Hepatocyte (in vitro differentiated cells): Measurements from ENCODE around the gene STKLD1.
"Not testable (repeated sequence)": the region's sequence is repeated elsewhere in the genome, so short reads cannot be mapped to it uniquely, and the experiment has no call there.

Experiments
- EZH2 ChIP-seq: fragments of 200-600 bp; sonication (generic); IDR thresholded peaks from 2 replicates; pipeline ENCODE4 v1.6.1; 2016; ENCODE audit warnings: antibody characterized with exemption, mild to moderate bottlenecking, borderline replicate concordance
- TF ChIP-seq, protein P1 (sequence below): fragments of 200-600 bp; sonication (generic); IDR thresholded peaks from 2 replicates; pipeline ENCODE4 v1.5.1; 2016; ENCODE audit warnings: antibody characterized with exemption, mild to moderate bottlenecking; ENCODE audit not compliant: poor library complexity

- TF ChIP-seq, protein P1, sequence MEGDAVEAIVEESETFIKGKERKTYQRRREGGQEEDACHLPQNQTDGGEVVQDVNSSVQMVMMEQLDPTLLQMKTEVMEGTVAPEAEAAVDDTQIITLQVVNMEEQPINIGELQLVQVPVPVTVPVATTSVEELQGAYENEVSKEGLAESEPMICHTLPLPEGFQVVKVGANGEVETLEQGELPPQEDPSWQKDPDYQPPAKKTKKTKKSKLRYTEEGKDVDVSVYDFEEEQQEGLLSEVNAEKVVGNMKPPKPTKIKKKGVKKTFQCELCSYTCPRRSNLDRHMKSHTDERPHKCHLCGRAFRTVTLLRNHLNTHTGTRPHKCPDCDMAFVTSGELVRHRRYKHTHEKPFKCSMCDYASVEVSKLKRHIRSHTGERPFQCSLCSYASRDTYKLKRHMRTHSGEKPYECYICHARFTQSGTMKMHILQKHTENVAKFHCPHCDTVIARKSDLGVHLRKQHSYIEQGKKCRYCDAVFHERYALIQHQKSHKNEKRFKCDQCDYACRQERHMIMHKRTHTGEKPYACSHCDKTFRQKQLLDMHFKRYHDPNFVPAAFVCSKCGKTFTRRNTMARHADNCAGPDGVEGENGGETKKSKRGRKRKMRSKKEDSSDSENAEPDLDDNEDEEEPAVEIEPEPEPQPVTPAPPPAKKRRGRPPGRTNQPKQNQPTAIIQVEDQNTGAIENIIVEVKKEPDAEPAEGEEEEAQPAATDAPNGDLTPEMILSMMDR: not testable (repeated sequence)
- not testable (repeated sequence) for TF ChIP-seq EZH2
Observed at GRCh38 chr9:133334888-133335287, 41.3 kb upstream of the STKLD1 start.
